ENCODE data around the gene USP40. TPM values are rescaled to one million over a fixed set of nuclear protein-coding genes. Genes with fewer than 3 reads are reported as not detected.

The USP40 gene
- 47.6 TPM for total RNA-seq
- long read RNA-seq, partial matches to known transcripts, result 10 of 35 reads
- long read RNA-seq, other reads (novel, unspliced or antisense), result 25 of 35 reads

DNA sequence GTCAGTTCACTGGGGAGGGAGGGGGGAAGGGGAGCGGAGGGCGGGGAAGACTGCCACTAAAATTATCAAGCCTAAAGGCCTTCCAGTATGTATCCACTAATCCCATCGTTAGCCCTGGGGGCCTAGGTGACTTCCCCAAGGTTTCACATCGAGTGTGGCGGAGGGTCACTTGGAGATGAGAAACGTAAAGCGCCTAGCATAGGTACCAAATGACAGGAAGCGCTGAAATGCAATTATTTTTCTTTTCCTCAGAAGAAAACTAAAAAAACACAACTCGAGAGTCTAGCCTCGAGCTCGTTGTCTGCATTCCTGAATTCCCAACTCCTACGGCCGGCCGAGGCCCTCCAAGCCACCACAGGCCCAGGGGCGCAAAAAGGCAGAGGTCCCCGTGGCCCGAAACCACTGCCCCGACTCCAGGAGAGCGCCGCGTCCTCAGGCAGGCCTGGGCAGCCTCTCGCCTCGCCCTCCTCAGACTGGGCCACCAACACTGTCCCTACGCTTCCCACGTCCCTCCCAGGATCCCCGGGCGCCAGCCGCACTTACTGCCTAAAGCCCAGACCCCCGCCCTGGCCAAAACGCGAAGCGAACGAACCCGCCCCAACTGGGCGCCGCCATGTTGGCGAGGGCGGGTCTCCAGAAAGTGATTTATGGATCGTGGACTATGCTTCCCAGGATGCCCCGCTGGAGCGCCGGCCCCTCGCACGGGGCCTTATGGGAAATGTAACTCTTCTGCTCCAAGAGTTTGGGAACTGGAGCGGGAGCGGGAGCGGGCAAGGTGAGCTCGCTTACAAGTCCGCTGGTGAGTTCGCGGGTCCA, at the start of gene USP40:
USP40 (minus strand) TSS at position 642 of the 816 bp plus-strand sequence. CDS start 1,228 bp downstream, outside the sequence.
- Histone ChIP-seq H3K27ac (peak within 1 kb of the TSS; percentile 97), H3K9me3 (no peaks in the 10 kb centered on the region), H3K36me3 (no peaks in the 10 kb centered on the region), H3K4me1 (peaks cover 17% of the 10 kb centered on the region), H3K4me3 (peak within 1 kb of the TSS; percentile 92), H3K27me3 (no peaks in the 10 kb centered on the region)
- ATAC-seq (peak; percentile 99), DNase-seq (peak; percentile 94)
- TF ChIP-seq, protein P1, sequence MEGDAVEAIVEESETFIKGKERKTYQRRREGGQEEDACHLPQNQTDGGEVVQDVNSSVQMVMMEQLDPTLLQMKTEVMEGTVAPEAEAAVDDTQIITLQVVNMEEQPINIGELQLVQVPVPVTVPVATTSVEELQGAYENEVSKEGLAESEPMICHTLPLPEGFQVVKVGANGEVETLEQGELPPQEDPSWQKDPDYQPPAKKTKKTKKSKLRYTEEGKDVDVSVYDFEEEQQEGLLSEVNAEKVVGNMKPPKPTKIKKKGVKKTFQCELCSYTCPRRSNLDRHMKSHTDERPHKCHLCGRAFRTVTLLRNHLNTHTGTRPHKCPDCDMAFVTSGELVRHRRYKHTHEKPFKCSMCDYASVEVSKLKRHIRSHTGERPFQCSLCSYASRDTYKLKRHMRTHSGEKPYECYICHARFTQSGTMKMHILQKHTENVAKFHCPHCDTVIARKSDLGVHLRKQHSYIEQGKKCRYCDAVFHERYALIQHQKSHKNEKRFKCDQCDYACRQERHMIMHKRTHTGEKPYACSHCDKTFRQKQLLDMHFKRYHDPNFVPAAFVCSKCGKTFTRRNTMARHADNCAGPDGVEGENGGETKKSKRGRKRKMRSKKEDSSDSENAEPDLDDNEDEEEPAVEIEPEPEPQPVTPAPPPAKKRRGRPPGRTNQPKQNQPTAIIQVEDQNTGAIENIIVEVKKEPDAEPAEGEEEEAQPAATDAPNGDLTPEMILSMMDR (IDR thresholded peaks at IDR 0.05), result no peak
- intact Hi-C loops (cut with DNase I), result no loop called here

- intact Hi-C loops (cut with DNase I), result no loop called here
- Histone ChIP-seq H3K27me3 (no peaks in the 10 kb centered on the region), H3K27ac (no peak overlapping the region), H3K4me1 (no peaks in the 10 kb centered on the region), H3K4me3 (no peak overlapping the region), H3K9me3 (no peaks in the 10 kb centered on the region), H3K36me3 (no peaks in the 10 kb centered on the region)
- TF ChIP-seq, protein P1 (IDR thresholded peaks at IDR 0.05), result no peak
- DNase-seq (no peak), ATAC-seq (no peak)
Observed at GRCh38 chr2:233611284-233611683, 44.7 kb upstream of the USP40 start.

- no peaks in the 10 kb centered on the region for H3K4me1 ChIP-seq
- H3K27ac ChIP-seq, result no peak overlapping the region
- intact Hi-C loops (cut with DNase I), result no loop called here
- H3K27me3 ChIP-seq, result no peaks in the 10 kb centered on the region
- H3K9me3 ChIP-seq, result no peaks in the 10 kb centered on the region
- TF ChIP-seq, protein P1 (IDR thresholded peaks at IDR 0.05), result no peak
- no peaks in the 10 kb centered on the region for H3K36me3 ChIP-seq
- ATAC-seq (no peak), DNase-seq (no peak)
- no peak overlapping the region for H3K4me3 ChIP-seq
Observed at GRCh38 chr2:233605680-233606079, 39.1 kb upstream of the USP40 start.

- Histone ChIP-seq H3K36me3 (no peaks in the 10 kb centered on the region), H3K27me3 (no peaks in the 10 kb centered on the region), H3K27ac (no peak overlapping the region), H3K9me3 (no peaks in the 10 kb centered on the region), H3K4me3 (no peak overlapping the region), H3K4me1 (no peaks in the 10 kb centered on the region)
- intact Hi-C loops (cut with DNase I), result no loop called here
- TF ChIP-seq, protein P1 (IDR thresholded peaks at IDR 0.05), result no peak
- DNase-seq (no peak), ATAC-seq (no peak)
Observed at GRCh38 chr2:233604826-233605225, 38.2 kb upstream of the USP40 start.

DNA sequence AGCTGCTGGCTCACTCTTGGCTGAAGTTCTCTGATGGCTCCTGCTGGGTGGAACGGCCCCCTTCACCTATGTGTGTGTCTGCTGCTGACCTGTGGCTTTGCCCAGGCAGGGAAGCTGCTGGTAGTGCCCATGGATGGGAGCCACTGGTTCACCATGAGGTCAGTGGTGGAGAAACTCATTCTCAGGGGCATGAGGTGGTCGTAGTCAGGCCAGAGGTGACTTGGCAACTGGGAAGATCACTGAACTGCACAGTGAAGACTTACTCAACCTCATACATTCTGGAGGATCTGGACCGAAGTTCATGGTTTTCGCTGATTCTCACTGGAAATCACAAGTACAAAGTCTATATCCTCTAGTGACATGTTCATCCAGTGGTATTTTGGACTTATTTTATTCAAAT, 36.9 kb upstream of the USP40 start:
- ATAC-seq, result no peak
- no peak for DNase-seq
- Histone ChIP-seq H3K4me1 (no peaks in the 10 kb centered on the region), H3K36me3 (no peaks in the 10 kb centered on the region), H3K27me3 (no peaks in the 10 kb centered on the region), H3K27ac (no peak overlapping the region), H3K4me3 (no peak overlapping the region), H3K9me3 (no peaks in the 10 kb centered on the region)
- intact Hi-C loops (cut with DNase I), result no loop called here
- TF ChIP-seq, protein P1 (IDR thresholded peaks at IDR 0.05), result no peak

All from upper lobe of right lung (tissue), 1 donor.